Neutrophil (primary cell): ENCODE measurements around the gene SEL1L3.

Experiments used
- H3K27ac ChIP-seq: fragments of 200-600 bp; sonication (generic); 2 replicates; pipeline ENCODE4 v1.5.1; 2016; ENCODE audit warnings: mild to moderate bottlenecking, moderate library complexity
- H3K27me3 ChIP-seq: fragments of 200-600 bp; sonication (generic); 2 replicates; pipeline ENCODE4 v1.6.0; 2016; ENCODE audit warnings: mild to moderate bottlenecking
- H3K36me3 ChIP-seq: fragments of 200-600 bp; sonication (generic); 2 replicates; pipeline ENCODE4 v1.5.1; 2017
- H3K4me1 ChIP-seq, 2 experiments: fragments of 200-600 bp in 1 of 2; sonication (generic) in 1 of 2; 1 replicate in 1 of 2; 2 replicates in 1 of 2; pipeline versions ENCODE4 v1.5.1 to v1.6.1; 2013 to 2016; ENCODE audit warnings: low read depth in 1 of 2, low read length in 1 of 2, mild to moderate bottlenecking in 1 of 2, moderate library complexity in 1 of 2; ENCODE audit not compliant: control insufficient read depth in 1 of 2, insufficient read depth in 1 of 2
- H3K4me3 ChIP-seq, 2 experiments: fragments of 200-600 bp in 1 of 2; sonication (generic) in 1 of 2; 1 replicate in 1 of 2; 2 replicates in 1 of 2; pipeline ENCODE4 v1.5.1; 2013 to 2016; ENCODE audit warnings: low read depth in 1 of 2, low read length in 1 of 2, mild to moderate bottlenecking in 1 of 2, moderate library complexity in 1 of 2
- H3K9me3 ChIP-seq: fragments of 200-600 bp; sonication (generic); 2 replicates; pipeline ENCODE4 v1.5.1; 2016
- CTCF ChIP-seq: fragments of 200-600 bp; sonication (generic); IDR thresholded peaks from 2 replicates; pipeline ENCODE4 v1.5.1; 2016; ENCODE audit warnings: antibody characterized with exemption

Gene SEL1L3

GRCh38 chr4:25827897-25828296, 34.9 kb downstream of the SEL1L3 start:
- no peak overlapping the region for H3K4me3 ChIP-seq
- no peak for TF ChIP-seq CTCF

GRCh38 chr4:25827373-25827772, 35.4 kb downstream of the SEL1L3 start:
- Histone ChIP-seq H3K36me3 (no peaks in the 10 kb centered on the region), H3K4me1 (no peaks in the 10 kb centered on the region), H3K4me3 (no peak overlapping the region), H3K27me3 (no peaks in the 10 kb centered on the region), H3K27ac (no peak overlapping the region), H3K9me3 (no peaks in the 10 kb centered on the region)
- TF ChIP-seq CTCF: no peak

More at GRCh38 chr4:25827897-25828296, 34.9 kb downstream of the SEL1L3 start:
- H3K9me3 ChIP-seq: no peaks in the 10 kb centered on the region
- peaks cover 3% of the 10 kb centered on the region for H3K36me3 ChIP-seq
- H3K27ac ChIP-seq: no peak overlapping the region
- H3K4me1 ChIP-seq: no peaks in the 10 kb centered on the region
- no peaks in the 10 kb centered on the region for H3K27me3 ChIP-seq

GRCh38 chr4:25826074-25826752, 36.6 kb downstream of the SEL1L3 start:
- H3K36me3 ChIP-seq: no peaks in the 10 kb centered on the region
- H3K4me3 ChIP-seq: no peak overlapping the region
- H3K27ac ChIP-seq: no peak overlapping the region
- H3K27me3 ChIP-seq: no peaks in the 10 kb centered on the region
- no peak for TF ChIP-seq CTCF
- H3K4me1 ChIP-seq: no peaks in the 10 kb centered on the region
- no peaks in the 10 kb centered on the region for H3K9me3 ChIP-seq

- Histone ChIP-seq H3K9me3 (no peaks in the 10 kb centered on the region), H3K36me3 (peaks cover 6% of the 10 kb centered on the region), H3K4me1 (no peaks in the 10 kb centered on the region), H3K27ac (no peak overlapping the region), H3K27me3 (no peaks in the 10 kb centered on the region), H3K4me3 (no peak overlapping the region)
- no peak for TF ChIP-seq CTCF
These were observed 39.2 kb downstream of the SEL1L3 start for GRCh38 chr4:25823632-25824031.

GRCh38 chr4:25821899-25822298, 40.9 kb downstream of the SEL1L3 start:
- H3K9me3 ChIP-seq: no peaks in the 10 kb centered on the region
- H3K27ac ChIP-seq: no peak overlapping the region
- no peaks in the 10 kb centered on the region for H3K4me1 ChIP-seq
- no peak for TF ChIP-seq CTCF
- H3K27me3 ChIP-seq: no peaks in the 10 kb centered on the region
- no peak overlapping the region for H3K4me3 ChIP-seq
- H3K36me3 ChIP-seq: peaks cover 22% of the 10 kb centered on the region
